Measurements from ENCODE around the gene LCE3A. TPM values are rescaled to one million over a fixed set of nuclear protein-coding genes. Genes with fewer than 3 reads are reported as not detected.

The LCE3A gene
- total RNA-seq, 1 donor from 2014 or later, result not detected

DNA sequence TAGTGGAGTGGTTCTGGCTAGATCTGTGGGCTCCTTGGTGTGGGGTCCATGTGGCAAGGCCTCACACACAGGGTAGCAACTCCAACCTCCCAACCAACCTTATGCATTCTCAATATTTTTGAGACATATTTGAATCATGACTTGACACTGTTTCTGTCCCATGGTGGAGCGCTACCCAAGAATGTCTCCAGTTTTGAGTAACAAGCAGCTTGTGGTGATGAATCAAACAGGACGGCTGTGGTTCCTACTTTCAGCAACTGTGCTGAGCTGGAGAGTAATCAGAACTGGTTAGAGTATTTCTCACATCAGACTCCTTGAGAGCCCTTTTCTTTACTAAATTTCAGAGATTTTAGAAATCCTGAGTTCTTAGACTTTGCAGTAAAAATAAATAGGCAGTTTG lies 45.7 kb downstream of the LCE3A start:
- intact Hi-C loops (cut with micrococcal nuclease), result no loop called here

Other genes with a start within 250 kb of the LCE3A start
- gene CRNN, start 208.8 kb downstream of the LCE3A start, total RNA-seq, result not detected in 2 replicates
- gene LCE5A, start 112.3 kb downstream of the LCE3A start, total RNA-seq, result not detected in 2 replicates
- gene CRCT1, start 108.6 kb downstream of the LCE3A start, total RNA-seq, result not detected in 2 replicates
- gene LCE3E, start 56.3 kb downstream of the LCE3A start, total RNA-seq, result not detected in 2 replicates
- gene LCE3D, start 42.6 kb downstream of the LCE3A start, total RNA-seq, result not detected in 2 replicates
- not detected in 2 replicates for gene LCE3C, start 22.9 kb downstream of the LCE3A start, total RNA-seq
- gene LCE3B, start 9.3 kb downstream of the LCE3A start, total RNA-seq, result not detected in 2 replicates
- not detected in 2 replicates for gene LCE2D, start 40.3 kb upstream of the LCE3A start, total RNA-seq
- gene LCE2C, start 52.2 kb upstream of the LCE3A start, total RNA-seq, result not detected in 2 replicates
- not detected in 2 replicates for gene LCE2B, start 63.0 kb upstream of the LCE3A start, total RNA-seq
- gene LCE2A, start 75.2 kb upstream of the LCE3A start, total RNA-seq, result not detected in 2 replicates
- gene LCE4A, start 85.1 kb upstream of the LCE3A start, total RNA-seq, result not detected in 2 replicates
- not detected in 2 replicates for gene KPRP, start 134.9 kb upstream of the LCE3A start, total RNA-seq
- not detected in 2 replicates for gene LCE1F, start 152.0 kb upstream of the LCE3A start, total RNA-seq
- gene LCE1E, start 163.2 kb upstream of the LCE3A start, total RNA-seq, result not detected in 2 replicates
- not detected in 2 replicates for gene LCE1D, start 173.6 kb upstream of the LCE3A start, total RNA-seq
- gene LCE1C, start 183.5 kb upstream of the LCE3A start, total RNA-seq, result not detected in 2 replicates
- gene LCE1B, start 188.9 kb upstream of the LCE3A start, total RNA-seq, result not detected in 2 replicates
- not detected in 2 replicates for gene LCE1A, start 204.4 kb upstream of the LCE3A start, total RNA-seq
- not detected in 2 replicates for gene LCE6A, start 219.8 kb upstream of the LCE3A start, total RNA-seq
- gene LCE7A, start 236.9 kb upstream of the LCE3A start, total RNA-seq, result not detected in 2 replicates